Activated effector memory CD4-positive, alpha-beta T cell treated with anti-CD3 and anti-CD28 coated beads, Interleukin-2, amount 50 U/mL, for 16 hours (primary cell): ENCODE results near the gene ARSK.
"Not testable (repeated sequence)": the region's sequence is repeated elsewhere in the genome, so short reads cannot be mapped to it uniquely, and the experiment has no call there.

Experiments used
- DNase-seq: peaks from one replicate; pipeline ENCODE4 v3.0.0-alpha.2; 2020

ARSK gene

GRCh38 chr5:95621839-95622629, 67.1 kb downstream of the ARSK start:
- peak; percentile 70 for DNase-seq

DNA sequence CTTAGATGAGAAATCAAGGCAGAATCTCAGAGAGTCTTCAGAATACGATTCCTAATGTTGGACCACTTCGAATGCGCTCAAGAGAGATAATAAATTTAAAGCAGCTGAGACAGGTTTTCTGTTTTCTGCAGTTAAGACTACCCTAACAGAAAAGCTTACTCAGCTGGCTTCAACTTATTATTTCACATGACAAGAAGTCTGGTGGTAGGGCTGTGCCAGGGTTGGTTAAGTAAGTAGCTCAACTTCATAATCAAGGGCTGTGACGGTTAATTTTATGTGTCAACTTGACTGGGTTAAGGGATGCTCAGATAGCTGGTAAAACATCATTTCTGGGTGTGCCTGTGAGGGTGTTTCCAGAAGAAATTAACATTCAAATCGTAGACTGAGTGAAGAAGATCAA, 68.8 kb downstream of the ARSK start:
- no peak for DNase-seq

GRCh38 chr5:95624368-95624767, 69.5 kb downstream of the ARSK start:
- no peak for DNase-seq

DNA sequence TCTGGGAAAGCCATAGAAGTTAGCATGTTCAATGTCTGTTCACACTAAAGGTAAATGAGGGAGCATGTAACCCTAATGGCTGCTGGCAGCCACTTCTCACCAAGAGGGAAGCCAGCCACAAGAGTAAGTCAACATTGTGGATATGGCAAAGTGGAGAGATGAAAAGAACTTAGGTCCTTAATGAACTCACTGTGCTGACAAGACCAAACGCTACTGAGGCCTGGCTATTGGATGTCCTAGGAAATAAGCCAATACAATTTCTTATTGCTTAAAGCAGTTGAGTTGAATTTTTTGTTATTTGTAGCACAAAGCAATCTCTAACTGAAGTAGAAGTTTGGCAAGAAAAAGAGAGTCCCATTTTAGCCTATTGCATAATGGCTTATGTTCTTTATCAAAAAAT, 71.8 kb downstream of the ARSK start:
- no peak for DNase-seq

- no peak for DNase-seq
These were observed 73.3 kb downstream of the ARSK start for GRCh38 chr5:95627971-95628810.

GRCh38 chr5:95628933-95629332, 74.0 kb downstream of the ARSK start:
- DNase-seq, result no peak

DNA sequence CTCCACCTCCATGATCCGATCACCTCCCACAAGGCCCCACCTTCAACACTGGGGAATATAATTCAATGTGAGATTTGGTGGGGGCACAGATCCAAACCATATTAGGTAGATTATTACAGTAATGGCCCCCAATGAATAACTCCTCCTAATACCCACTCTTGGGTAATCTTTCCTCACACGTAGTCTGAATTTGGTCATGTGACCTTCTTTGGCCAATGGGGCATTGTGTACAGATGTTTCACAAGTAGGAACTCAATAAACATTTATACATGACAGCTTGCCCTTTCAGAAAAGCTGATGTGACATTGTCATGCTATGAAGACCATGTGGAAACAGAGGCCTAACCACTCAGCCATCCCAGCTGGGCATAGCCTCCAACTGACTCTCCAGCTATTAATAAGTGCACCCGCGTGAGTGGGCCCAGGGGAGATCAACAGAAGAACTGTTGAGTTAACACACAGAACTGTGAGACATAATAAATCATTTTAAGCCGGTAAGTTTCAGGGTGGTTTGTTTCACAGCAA, 75.6 kb downstream of the ARSK start:
- no peak for DNase-seq

DNA sequence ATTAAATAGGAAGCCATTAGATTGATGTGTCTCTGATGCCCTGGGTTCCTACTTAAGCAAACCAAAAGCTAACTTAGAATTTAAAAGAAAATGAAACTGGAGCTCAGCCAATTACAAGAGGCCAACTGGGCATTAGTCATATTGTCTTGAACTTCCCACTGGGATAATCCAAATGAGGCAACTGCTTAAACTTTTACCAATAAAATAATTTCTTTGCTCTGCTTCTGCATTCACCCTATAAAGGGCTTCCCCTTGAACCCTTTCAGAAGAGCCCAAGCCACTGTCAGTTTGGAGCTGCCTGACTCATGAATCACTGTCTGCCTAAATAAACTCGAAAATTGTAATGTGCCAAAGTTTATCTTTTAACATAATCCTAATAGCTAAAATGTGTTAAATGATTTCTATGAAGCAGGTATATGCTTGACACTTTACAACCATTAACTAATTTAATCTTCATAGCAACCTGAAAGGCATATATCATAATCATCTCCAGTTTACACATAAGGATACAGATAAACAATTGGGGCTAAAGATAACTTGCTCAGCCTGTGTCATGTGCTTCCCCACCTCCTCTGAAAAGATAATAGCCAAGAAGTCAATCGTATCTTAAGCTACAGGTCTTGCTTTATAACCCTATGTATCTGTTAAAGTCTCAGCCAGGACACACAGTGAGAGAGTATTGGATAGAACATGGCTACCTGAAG, 76.5 kb downstream of the ARSK start:
- no peak for DNase-seq

GRCh38 chr5:95631991-95632675, 77.2 kb downstream of the ARSK start:
- DNase-seq, result peak; percentile 87

GRCh38 chr5:95632942-95633341, 78.0 kb downstream of the ARSK start:
- not testable (repeated sequence) for DNase-seq

DNA sequence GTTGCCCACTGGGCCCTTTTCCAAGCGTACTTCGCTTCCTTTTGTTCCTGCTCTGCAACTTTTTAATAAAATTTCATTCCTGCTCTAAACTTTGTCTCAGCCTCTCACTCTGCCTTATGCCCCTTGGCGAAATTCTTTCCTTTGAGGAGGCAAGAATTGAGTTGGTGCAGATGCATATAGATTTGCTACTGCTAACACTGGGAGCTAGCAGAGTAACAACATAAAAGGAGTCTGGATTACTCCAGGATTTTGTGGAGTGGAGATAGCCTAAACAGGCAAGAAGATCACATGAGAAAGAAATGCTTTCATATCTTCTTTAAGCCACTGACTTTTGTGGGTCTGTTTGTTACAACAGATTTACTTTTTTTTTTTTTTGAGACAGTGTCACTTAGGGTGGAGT, 78.8 kb downstream of the ARSK start:
- DNase-seq, result no peak

- DNase-seq, result no peak
These were observed 79.2 kb downstream of the ARSK start for GRCh38 chr5:95634081-95634480.

- DNase-seq, result no peak
These were observed 83.7 kb downstream of the ARSK start for GRCh38 chr5:95638632-95639031.

DNA sequence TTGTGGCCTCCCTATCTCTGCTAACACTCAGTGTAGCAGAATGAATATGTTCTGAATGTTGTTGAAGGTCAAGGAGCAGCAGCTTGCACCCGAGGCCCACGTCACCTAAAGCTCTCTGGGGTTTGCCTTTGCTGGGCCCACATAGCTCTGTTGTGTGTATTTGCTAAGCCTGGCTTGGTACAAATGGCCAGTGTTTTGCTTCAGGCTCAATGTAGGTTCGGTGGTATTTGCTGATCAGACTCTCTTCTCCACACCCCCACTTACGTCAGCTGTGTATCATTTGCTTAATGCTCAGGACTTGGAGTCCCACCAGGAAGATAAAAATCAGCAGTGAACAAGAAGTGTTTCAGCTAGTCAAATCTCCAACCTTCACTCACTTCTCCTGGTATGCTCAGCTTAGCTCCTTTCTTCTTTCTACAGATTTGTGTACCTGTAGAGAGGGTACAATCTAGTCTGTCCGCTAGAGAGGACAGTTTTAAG, 86.9 kb downstream of the ARSK start:
- no peak for DNase-seq

DNA sequence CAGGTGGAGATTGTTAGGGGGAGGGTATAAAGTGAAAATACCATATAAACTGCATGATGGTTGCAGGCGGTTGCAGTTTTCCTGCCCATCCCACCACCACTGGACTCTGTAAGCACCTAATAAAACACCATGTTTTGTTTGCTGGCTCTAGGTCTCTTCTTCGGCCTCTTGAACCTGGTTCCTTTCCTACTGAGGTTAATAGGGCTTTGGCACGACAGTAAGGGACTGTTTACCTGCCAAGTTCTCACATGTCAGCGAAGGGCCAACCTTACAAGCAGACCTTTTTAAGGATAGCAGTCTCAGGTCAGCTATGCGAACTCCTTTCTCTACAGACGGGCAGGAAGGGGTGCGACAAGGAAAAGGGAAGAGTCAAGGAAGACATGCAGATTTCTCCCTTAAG, 88.3 kb downstream of the ARSK start:
- no peak for DNase-seq

- DNase-seq, result peak; percentile 76
These were observed 89.6 kb downstream of the ARSK start for GRCh38 chr5:95644351-95645042.

GRCh38 chr5:95646226-95646568, 91.3 kb downstream of the ARSK start:
- DNase-seq, result not testable (repeated sequence)

DNA sequence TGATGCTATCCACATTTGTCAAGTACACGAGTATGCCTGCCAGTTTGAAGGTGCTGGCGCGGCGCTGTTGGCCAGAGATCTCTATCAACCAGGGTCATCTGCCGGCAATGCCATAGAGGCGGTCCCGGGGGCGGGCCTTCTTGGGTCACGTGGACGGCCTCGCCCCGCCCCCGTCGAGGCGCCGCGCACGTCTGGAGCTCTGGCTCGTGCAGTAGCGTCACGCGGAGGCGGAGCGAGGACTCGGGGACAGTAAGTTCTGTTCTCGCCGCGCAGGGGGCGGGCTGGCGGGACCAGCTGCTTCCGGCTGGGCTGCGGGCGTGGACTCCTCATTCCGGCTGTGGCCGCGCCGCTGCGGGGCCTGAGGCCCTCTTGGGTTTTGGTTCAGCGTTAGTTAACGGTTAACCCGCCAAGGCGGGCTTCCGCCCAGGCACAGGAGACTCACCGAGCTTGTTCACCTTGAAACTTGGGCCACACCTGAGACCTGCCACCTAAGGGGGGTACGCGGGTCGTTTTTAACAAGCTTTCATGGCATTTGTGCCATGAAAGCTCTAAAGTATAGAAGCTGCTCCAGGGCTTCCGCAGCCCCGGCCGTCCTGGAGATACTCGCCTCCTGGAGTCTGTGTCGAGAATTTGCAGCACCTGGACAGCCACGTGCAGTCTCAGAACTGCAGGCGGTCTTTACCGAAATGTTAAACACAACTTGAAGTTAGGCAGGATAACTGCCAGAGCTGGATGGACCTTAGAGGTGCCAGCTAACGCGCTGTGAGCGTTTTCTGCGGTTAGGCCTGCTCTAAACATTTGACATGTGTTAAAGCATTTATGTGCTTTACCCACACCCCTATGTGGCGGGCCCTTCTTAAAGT, 91.9 kb downstream of the ARSK start, which contains the start of gene RFESD:
Gene RFESD, plus strand, starts transcription at position 209 of the 863 bp plus-strand sequence. CDS start 5,495 bp downstream, outside the sequence.
- peak; percentile 97 for DNase-seq

DNA sequence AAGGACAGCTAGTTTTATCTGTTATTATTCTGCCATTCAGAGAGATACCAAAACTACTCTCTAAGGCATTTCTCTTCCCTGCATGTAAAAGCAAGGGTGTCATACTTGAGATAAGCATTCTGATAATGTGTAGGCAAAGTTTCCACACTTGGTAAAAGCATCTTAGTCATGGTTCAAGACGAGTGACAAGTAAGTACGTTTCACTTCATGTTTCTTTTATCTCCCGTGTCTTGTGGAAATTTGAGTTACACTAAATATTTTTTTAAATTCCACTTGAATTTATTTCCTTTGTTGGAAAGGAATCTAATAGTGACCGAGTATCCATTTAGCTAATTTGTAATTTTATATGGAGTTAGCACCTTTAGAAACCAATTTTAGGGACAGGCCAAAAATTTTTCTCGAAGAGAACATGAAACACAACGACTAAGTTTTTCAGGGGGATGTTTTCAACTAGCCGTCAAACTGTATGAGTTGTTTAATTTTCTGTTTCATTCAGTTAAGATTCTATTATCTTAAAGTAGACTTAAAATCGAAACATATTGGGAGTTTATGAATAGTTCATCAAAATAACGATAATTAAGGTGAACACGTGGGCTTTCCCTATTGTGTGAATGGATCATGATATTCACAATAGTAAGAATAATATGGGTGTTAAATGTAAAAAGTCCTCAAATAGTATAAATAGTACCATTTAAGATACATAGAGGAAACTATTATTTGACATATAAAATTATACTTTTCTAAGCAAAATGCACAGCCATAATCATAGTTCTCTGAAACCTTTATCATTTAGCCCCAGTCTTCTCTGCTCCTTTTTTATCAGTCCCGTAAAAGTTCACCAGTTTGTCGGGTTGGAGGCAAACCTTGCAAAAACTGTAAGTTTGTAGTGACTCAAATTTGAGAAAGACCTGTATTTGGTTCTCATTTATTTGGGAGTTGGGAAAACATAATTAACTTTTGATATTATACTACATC, 93.3 kb downstream of the ARSK start:
- DNase-seq, result no peak

GRCh38 chr5:95649274-95649673, 94.4 kb downstream of the ARSK start:
- DNase-seq, result no peak
